Mammary epithelial cell (primary cell): Measurements from ENCODE around the gene ANK2.

Source experiments
- CTCF ChIP-seq, 2 donors: IDR thresholded peaks in 1 of 2; conservative IDR thresholded peaks in 1 of 2; 2 replicates each; pipeline ENCODE4 v1.5.1; 2011 to 2012; ENCODE audit warnings: inconsistent platforms in 2 of 2, low read length in 2 of 2, mild to moderate bottlenecking in 2 of 2, control low read depth in 1 of 2, low read depth in 1 of 2; ENCODE audit not compliant: insufficient read depth in 1 of 2; ENCODE audit errors: extremely low read depth in 1 of 2
- EZH2 ChIP-seq: IDR thresholded peaks from 2 replicates; pipeline ENCODE4 v1.6.1; 2012; ENCODE audit warnings: low read length, inconsistent platforms, borderline replicate concordance

- no peak for TF ChIP-seq CTCF (conservative IDR thresholded peaks at IDR 0.05 in 1 of 2, IDR thresholded peaks at IDR 0.05 in 1 of 2; ENCODE audit: extremely low read depth in 1 of 2, insufficient read depth in 1 of 2, low read depth in 1 of 2, low read length in 2 of 2)
- TF ChIP-seq EZH2: no peak
These were observed 252.6 kb downstream of the ANK2 start for GRCh38 chr4:113302051-113302450.
